ENCODE results near the gene PLOD3. TPM values are rescaled to one million over a fixed set of nuclear protein-coding genes. Genes with fewer than 3 reads are reported as not detected.

PLOD3 gene
- total and polyA plus RNA-seq, 2 donors (not counting 3 experiments of a cell fraction or from before 2014, with no cell fraction given) = 143 to 170 TPM

- no peaks in the 10 kb centered on the region for H3K79me2 ChIP-seq (ENCODE audit: control insufficient read depth, insufficient read depth, low read length)
- CTCF ChIA-PET = interaction anchor here (1.2 to 1.7 kb wide), 3 partner anchors 9 to 74 kb away, joined by 3 to 6 read pairs (median 4); partner anchors contain the start of gene PLOD3
- no peak for FAIRE-seq
- no peaks in the 10 kb centered on the region for H3K9me3 ChIP-seq (replicated peaks; ENCODE audit: control insufficient read depth, insufficient read depth, low read length)
- H4K20me1 ChIP-seq (replicated peaks; ENCODE audit: control insufficient read depth, extremely low read depth, insufficient read depth, low read length) = no peaks in the 10 kb centered on the region
- H3K9ac ChIP-seq (replicated peaks; ENCODE audit: extremely low read depth, insufficient read depth, low read length) = no peak overlapping the region
- H3K27me3 ChIP-seq (ENCODE audit: control insufficient read depth in 2 of 2, insufficient read depth in 2 of 2, low read length in 2 of 2) = no peaks in the 10 kb centered on the region
- POLR2A ChIA-PET = interaction anchor here (1.1 kb wide), 1 partner anchor 8 kb away, joined by 3 read pairs; the partner anchor contains the start of gene PLOD3
- dilution Hi-C loops (cut with MboI; ENCODE audit: extremely low pct_ligation_motif_present, low sequenced_read_pairs) = no loop called here
- no peak overlapping the region for H3K27ac ChIP-seq (ENCODE audit: insufficient read depth, low read depth, low read length)
- H2AFZ ChIP-seq (ENCODE audit: low read depth, low read length) = no peak overlapping the region
- intact Hi-C loops (cut with micrococcal nuclease) = no loop called here
- peaks cover 11 to 39% of the 10 kb centered on the region in 2 experiments for H3K36me3 ChIP-seq (ENCODE audit: control insufficient read depth in 2 of 2, extremely low read depth in 1 of 2, insufficient read depth in 2 of 2, low read length in 2 of 2)
- H3K9me1 ChIP-seq (replicated peaks; ENCODE audit: control insufficient read depth, extremely low read depth, insufficient read depth, low read length) = no peaks in the 10 kb centered on the region
- H3K4me1 ChIP-seq (ENCODE audit: control insufficient read depth, extremely low read depth, insufficient read depth, low read length) = no peaks in the 10 kb centered on the region
- no TSS peak for BruUV-seq (replicated peaks)
- H3K4me2 ChIP-seq (ENCODE audit: insufficient read depth, low read length) = no peak overlapping the region
- no peak overlapping the region for H3K4me3 ChIP-seq (replicated peaks in 1 of 3; ENCODE audit: insufficient read depth in 1 of 3, low read depth in 1 of 3, low read length in 3 of 3)
- TF ChIP-seq EZH2 (IDR thresholded peaks at IDR 0.05; ENCODE audit: borderline replicate concordance, low read depth, low read length, severe bottlenecking) (no peak), POLR2A (IDR thresholded peaks at IDR 0.05; ENCODE audit: low read depth, low read length) (no peak), JUN (IDR thresholded peaks at IDR 0.05; ENCODE audit: borderline replicate concordance, insufficient read depth, insufficient read length, low read depth) (no peak), POLR2AphosphoS5 (IDR thresholded peaks at IDR 0.05; ENCODE audit: insufficient read depth, low read depth, low read length) (no peak), GATA2 (IDR thresholded peaks at IDR 0.05; ENCODE audit: insufficient read depth, insufficient read length, low read depth, low read length) (no peak), FOS (IDR thresholded peaks at IDR 0.05; ENCODE audit: borderline replicate concordance, insufficient read depth, low read length) (no peak), MYC (IDR thresholded peaks at IDR 0.05; ENCODE audit: low read depth, low read length) (no peak)
- TF ChIP-seq, protein P1, sequence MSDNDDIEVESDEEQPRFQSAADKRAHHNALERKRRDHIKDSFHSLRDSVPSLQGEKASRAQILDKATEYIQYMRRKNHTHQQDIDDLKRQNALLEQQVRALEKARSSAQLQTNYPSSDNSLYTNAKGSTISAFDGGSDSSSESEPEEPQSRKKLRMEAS (IDR thresholded peaks at IDR 0.05; ENCODE audit: insufficient read depth, insufficient read length) = no peak
- TF ChIP-seq, protein P2, sequence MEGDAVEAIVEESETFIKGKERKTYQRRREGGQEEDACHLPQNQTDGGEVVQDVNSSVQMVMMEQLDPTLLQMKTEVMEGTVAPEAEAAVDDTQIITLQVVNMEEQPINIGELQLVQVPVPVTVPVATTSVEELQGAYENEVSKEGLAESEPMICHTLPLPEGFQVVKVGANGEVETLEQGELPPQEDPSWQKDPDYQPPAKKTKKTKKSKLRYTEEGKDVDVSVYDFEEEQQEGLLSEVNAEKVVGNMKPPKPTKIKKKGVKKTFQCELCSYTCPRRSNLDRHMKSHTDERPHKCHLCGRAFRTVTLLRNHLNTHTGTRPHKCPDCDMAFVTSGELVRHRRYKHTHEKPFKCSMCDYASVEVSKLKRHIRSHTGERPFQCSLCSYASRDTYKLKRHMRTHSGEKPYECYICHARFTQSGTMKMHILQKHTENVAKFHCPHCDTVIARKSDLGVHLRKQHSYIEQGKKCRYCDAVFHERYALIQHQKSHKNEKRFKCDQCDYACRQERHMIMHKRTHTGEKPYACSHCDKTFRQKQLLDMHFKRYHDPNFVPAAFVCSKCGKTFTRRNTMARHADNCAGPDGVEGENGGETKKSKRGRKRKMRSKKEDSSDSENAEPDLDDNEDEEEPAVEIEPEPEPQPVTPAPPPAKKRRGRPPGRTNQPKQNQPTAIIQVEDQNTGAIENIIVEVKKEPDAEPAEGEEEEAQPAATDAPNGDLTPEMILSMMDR (IDR thresholded peaks at IDR 0.05; ENCODE audit: extremely low read depth in 1 of 2, insufficient read depth in 1 of 2, low read depth in 1 of 2, low read length in 2 of 2) = no peak
- DNase-seq (ENCODE audit: low read depth, low spot score) = no peak
These were observed 8.6 kb downstream of the PLOD3 start for GRCh38 chr7:101208794-101209193.
